Measurements from ENCODE around the gene CETN2. TPM values are rescaled to one million over a fixed set of nuclear protein-coding genes. Genes with fewer than 3 reads are reported as not detected.

CETN2 gene
- 25.1 TPM for total RNA-seq
- long read RNA-seq, partial matches to known transcripts, result 0 of 4 reads
- long read RNA-seq, other reads (novel, unspliced or antisense), result 0 of 4 reads

- intact Hi-C loops (cut with DNase I), result no loop called here
- ATAC-seq (peak; percentile 98), DNase-seq (ENCODE audit: missing footprints) (peak; percentile 97)
These were observed at the start of gene CETN2, which contains the start of gene NSDHL for GRCh38 chrX:152830312-152831305. Gene CETN2 (minus strand): TSS chrX:152830757. CDS start chrX:152830710, 47 bp downstream. Gene NSDHL (plus strand): TSS chrX:152831063. CDS start chrX:152846325, 15,262 bp downstream.

DNA sequence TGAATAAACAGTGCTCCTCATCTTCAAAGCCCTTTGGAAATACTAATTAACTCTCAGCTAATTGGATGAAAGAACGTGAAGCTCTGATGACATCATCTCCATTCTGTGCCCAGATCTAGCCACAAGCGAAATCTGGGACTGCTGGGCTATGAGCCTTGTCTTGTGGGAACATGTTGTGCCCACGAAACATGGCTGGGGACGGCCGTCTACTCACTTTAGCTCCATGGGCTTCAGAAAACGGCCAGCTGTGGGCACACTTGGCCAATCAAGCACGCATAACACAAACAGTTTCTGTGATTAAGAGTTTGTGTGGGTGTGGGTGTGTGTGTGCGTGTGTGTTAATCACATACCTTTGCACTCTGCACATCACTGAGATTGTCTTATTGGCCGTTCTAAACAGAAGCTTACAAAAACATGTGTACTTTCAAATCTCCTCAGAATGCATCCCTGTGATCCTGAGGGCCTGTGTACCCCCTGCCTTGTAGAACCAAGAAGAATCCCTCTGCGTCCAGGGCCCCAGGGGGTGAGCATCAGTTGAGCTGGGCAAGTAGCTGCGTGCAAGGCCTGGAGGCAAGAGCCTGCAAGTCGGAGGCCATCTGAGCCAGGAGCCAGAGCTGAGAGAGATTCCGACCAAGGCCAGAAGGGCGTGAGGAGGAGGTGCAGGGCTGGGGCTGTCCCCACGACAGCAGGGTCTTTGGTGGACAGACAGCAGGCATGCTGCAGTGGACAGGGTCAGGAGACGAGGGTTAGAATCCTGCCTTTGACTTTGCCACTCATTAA lies 48.6 kb upstream of the CETN2 start:
- no peak for DNase-seq (ENCODE audit: missing footprints)
- intact Hi-C loops (cut with DNase I), result no loop called here
- ATAC-seq, result no peak

DNA sequence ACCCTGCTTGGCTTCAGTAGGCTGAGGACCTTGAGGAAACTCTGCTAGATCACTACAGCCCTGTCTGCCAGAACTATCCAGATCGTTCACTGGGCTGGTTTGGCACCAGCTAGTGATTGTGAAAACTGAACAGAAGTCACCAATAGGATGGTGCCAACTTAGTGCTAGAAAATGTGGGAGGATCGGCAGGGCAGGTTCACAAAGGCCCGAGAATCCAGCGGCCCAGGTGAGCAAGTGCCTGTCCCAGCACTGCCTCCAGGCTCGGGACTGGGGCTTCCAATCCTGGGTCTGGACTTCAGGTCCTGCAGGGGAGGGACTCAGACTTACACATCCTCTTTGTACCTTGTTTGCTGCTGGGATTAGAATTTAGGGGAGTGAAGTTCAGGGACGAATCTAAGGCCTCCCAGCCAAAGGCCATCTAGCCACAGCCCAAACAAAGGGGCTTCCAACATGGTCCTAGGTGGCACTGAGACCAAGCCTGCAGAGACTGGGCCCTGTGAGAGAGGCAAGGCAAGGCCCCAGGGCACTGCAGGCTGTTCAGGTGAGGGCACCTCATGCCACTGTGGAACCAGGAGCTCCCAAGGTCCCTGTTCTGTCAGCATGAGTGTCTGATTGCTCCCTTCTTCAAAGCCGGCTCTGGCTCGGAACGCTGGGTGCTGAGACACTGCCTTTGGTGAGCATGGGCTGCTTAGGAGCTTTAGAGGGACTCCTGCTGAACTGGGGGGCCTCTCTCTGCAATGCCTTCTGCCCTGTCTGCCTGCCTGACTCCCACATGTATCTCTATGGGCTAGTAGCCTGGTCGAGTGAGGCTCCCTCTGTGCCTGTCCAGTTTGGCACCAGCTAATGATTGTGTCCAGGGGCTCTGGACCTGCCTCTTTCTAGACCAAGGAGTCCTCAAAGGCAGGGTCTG lies 46.6 kb upstream of the CETN2 start:
- DNase-seq (ENCODE audit: missing footprints) (no peak), ATAC-seq (no peak)
- intact Hi-C loops (cut with DNase I), result no loop called here

- DNase-seq (ENCODE audit: missing footprints), result no peak
- ATAC-seq, result no peak
- intact Hi-C loops (cut with DNase I), result no loop called here
These were observed 42.8 kb upstream of the CETN2 start for GRCh38 chrX:152873361-152873760.

DNA sequence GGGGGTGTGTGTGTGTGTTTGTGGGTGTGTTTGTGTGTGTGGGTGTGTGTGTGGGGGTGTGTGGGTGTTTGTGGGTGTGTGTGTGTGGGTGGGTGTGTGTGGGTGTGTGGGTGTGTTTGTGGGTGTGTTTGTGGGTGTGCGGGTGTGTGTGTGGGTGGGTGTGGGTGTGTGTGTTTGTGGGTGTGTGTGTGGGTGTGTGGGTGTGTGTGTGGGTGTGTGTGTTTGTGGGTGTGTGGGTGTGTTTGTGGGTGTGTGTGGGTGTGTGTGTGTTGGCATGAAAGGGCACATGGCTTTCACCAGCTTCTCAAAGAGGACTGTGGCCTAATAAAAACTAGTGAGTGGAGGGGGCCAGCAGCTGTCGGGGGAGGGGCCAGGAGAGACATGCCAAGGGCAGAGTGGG lies 42.0 kb upstream of the CETN2 start:
- DNase-seq (ENCODE audit: missing footprints), result no peak
- intact Hi-C loops (cut with DNase I), result no loop called here
- ATAC-seq, result no peak

DNA sequence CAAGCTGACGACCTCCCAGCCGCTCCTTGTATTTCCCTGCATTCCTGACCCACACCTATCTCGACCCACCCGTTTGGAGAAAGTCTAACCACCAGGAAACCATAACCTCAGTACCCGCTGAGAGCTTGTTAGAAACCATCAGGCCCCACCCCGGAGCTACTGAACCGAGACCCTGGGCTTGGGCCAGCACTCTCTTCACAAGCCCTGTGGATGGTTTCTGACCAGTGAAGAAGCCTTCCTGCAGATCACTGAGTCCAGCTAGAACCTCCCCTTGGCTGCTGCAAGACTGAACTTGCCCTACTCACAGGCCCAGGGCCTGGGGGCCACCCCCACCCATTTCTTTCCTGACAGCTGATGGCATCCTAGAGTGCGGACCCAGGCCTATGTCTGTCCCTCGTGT lies 40.7 kb upstream of the CETN2 start:
- DNase-seq (ENCODE audit: missing footprints), result no peak
- no peak for ATAC-seq
- intact Hi-C loops (cut with DNase I), result no loop called here

DNA sequence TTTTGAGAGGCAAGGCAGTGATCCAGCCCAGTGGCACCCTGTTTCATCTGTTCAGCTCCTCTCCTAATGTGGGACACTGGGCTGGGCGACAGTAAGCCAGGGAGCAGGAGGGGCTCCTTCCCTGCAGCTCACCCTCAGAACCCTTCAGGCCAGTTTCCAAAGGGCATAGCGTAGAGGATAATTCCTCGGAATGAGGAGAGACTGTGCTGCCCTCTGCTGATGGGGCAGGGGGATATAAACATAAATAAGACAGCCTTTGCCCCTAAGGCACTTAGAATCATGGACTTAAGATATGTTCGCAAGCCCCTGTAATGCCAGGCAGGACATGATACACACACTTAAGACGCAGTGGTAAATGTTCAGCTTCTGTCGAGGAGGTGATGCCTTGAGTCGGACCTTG lies 39.4 kb upstream of the CETN2 start:
- ATAC-seq, result no peak

GRCh38 chrX:152866386-152866785 lies 35.8 kb upstream of the CETN2 start:
- no peak for DNase-seq (ENCODE audit: missing footprints)
- no peak for ATAC-seq
- intact Hi-C loops (cut with DNase I), result no loop called here

More for the DNA sequence above, 39.4 kb upstream of the CETN2 start:
- DNase-seq (ENCODE audit: missing footprints), result no peak
- intact Hi-C loops (cut with DNase I), result no loop called here

GRCh38 chrX:152865232-152865920 lies 34.8 kb upstream of the CETN2 start:
- intact Hi-C loops (cut with DNase I), result no loop called here
- ATAC-seq (no peak), DNase-seq (ENCODE audit: missing footprints) (no peak)

- no peak for DNase-seq (ENCODE audit: missing footprints)
- intact Hi-C loops (cut with DNase I), result no loop called here
- no peak for ATAC-seq
These were observed 31.3 kb upstream of the CETN2 start for GRCh38 chrX:152861826-152862225.

DNA sequence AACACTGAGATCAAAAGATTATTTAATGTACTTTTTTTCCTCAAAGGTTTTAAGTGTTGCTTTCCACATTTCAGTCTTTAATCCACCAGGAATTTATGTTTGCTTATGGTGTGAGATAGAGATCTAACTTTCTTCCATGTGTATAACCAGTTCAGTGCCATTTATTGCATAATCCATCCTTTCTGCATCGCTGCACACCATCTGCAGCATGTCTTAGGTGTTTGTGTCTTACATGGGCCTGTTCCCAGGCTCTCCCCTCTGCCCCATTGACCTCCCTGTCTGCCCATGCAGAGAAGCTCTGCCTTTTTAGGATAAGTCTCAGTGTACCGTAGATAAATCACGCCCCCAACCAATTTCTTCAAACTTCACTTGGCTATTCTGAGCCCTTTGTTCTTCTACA lies 30.6 kb upstream of the CETN2 start:
- intact Hi-C loops (cut with DNase I), result no loop called here
- DNase-seq (ENCODE audit: missing footprints) (no peak), ATAC-seq (no peak)

GRCh38 chrX:152853986-152854385 lies 23.4 kb upstream of the CETN2 start:
- intact Hi-C loops (cut with DNase I), result no loop called here
- ATAC-seq, result no peak

GRCh38 chrX:152850465-152850864 lies 19.9 kb upstream of the CETN2 start:
- no peak for ATAC-seq
- intact Hi-C loops (cut with DNase I), result no loop called here
- no peak for DNase-seq (ENCODE audit: missing footprints)

More at GRCh38 chrX:152853986-152854385, 23.4 kb upstream of the CETN2 start:
- DNase-seq (ENCODE audit: missing footprints), result no peak

- intact Hi-C loops (cut with DNase I), result no loop called here
- no peak for DNase-seq (ENCODE audit: missing footprints)
- no peak for ATAC-seq
These were observed 16.7 kb upstream of the CETN2 start for GRCh38 chrX:152847281-152847680.

DNA sequence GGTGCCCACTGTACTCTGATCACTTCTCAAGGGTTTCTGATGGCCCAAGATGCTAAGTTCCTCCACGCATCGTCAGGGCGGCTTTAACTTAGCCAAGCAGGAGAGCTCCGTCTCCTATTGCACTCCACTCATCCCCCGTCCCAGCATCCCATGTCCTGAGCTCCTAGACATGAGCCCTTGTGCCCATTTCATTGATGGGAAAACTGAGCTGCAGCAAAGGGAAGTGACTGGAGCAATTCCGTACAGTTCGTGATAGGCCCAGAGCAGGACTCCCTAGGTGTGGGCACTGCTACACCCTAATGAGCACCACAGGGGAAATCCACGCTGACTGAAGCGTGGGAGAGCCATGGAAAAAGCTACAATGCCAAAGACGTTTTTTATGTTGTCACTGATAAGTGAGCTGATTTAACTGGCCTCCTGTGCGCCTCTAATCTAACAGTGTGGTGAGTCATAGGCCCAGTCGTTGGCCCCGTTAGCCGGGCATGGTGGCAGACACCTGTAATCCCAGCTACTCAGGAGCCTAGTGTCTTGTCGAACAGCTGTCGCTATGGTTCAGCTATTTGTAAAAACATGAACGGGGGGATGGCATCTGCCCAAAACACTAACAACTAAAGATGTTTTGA lies 15.2 kb upstream of the CETN2 start:
- ATAC-seq (no peak), DNase-seq (ENCODE audit: missing footprints) (no peak)
- intact Hi-C loops (cut with DNase I), result no loop called here

DNA sequence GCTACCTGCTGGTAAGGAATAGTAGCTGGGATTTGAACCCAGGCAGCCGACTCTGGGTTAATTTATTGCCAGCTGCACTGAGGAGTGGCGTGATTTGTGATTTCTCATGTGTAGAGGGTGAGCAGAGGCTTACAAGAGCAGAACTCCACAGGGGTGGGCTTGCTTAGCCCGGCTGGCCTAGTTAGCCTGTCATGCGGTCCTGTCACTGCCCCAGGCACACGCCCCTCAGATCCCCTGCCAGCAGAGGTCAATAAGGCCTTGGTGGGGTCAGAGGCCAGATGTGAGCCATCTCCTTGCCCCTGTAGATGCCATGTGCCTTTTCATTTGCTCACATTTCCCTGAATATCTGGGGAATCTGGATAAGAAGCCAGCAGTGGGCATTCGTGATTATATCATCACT lies 13.7 kb upstream of the CETN2 start:
- ATAC-seq (peak; percentile 45), DNase-seq (ENCODE audit: missing footprints) (no peak)
- intact Hi-C loops (cut with DNase I), result no loop called here

GRCh38 chrX:152843852-152844251 lies 13.3 kb upstream of the CETN2 start:
- DNase-seq (ENCODE audit: missing footprints) (no peak), ATAC-seq (peak; percentile 94)
- intact Hi-C loops (cut with DNase I), result no loop called here

All from Right ventricle myocardium inferior (tissue), 1 donor.